Globus pallidus (tissue), 1 donor: ENCODE measurements around the gene RGS7.
A peak's percentile ranks its signal among the peaks of the same experiment; 100 is the strongest.
"Not testable (repeated sequence)": the region's sequence is repeated elsewhere in the genome, so short reads cannot be mapped to it uniquely, and the experiment has no call there.

Experiments
- DNase-seq: peaks from one replicate; pipeline ENCODE4 v3.0.0-alpha.2; 2015; ENCODE audit warnings: low spot score

Gene RGS7

GRCh38 chr1:241331328-241332036 is 25.5 kb downstream of the RGS7 start:
- DNase-seq: no peak

- DNase-seq: no peak
Measured at GRCh38 chr1:241330619-241331327, 26.2 kb downstream of the RGS7 start.

DNA sequence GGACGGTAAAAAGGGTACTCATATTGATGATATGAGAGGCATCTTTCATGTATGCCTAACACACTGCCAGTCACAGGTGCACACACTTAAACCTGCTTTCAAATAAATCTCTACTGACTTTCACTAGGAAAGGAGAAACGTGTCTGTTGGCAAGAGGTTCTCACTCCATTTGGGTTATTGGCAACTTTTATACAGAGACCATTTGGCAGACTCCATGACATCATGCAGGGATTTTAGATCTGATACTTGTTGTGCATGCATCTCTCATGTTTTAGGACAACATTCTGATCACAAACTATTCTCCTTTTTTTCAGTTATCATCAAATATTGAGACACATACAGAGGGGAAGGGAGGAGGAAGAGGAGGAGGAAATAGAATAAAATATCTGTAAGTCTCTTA is 31.5 kb downstream of the RGS7 start:
- no peak for DNase-seq

DNA sequence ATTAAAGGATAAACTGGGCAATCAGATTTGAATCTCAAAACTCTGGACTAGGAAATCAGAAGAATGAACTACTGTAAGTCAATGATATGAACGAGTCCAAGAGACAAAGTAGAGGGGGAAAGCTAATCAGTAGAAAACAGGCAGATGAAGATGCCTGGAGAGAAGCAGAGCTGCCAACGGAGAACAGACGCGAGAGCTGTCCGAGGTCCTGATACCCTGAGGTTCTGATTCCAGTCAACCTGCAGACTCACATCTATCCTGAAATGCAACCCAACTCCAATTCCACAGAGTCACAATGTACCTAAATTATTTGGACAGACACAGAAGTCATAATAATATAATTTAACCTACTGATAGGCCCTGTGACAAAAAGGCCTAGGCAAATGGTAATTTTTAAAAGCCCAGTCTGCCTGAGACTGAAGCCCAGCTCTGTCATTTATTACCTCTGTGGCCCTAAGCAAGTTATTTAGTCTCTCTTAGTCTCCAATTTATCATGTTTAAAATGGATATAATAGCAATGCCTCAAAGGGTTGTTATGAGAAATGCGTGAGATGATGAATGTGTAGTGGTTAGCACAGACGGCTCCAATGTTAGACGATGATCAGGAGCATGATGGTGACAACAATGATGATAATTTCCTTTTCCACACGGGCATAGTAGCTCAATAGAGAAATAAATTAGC is 33.4 kb downstream of the RGS7 start:
- no peak for DNase-seq

GRCh38 chr1:241317676-241318075 is 39.3 kb downstream of the RGS7 start:
- DNase-seq: no peak

DNA sequence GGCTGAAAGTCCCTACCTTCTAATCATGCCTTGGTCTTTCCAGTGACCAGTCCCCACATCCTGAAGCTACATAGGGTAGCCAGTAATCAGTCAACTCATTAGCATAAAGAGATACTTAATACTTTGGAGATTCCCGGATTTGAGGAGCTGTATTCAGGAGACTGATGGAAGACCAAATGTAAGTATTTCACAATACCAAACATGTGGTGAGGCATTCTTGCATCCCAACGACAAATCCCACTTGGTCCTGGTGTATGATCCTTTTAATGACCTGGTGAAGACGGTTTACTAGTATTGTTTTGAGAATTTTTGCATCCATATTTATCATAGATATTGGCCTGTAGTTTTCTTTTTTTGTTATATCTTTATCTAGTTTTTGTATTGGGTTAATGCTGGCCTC is 40.6 kb downstream of the RGS7 start:
- no peak for DNase-seq

DNA sequence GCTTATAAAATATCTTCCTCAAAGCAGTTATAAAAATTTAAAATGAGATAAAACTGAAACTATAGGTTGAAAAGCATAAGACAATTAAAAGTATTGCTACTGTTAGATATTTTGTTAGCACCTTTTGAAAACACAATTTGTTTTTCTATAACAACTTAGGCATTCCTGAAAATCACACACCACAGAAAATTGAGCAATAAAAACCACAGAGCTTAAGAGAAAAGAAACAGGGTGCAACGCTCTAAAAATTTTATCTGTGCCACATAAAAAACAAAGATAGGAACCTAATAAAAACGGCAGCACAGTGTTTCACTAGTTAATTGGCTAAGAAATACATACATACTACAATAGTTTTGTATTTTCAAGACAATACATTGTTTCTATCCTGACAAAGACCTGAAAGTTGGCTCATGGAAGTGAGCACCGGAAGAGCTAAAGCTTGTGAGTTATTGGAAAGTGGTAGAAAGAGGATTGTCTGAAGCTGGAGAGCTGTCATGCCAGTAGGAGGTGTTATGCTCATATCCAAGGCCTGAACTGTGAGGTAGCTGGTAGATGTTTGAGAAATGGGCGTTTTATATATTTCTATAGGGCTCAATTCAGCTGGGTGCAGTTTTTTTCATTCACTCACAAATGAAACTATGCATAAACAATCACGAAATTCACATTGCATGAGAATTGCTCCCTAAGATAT is 45.8 kb downstream of the RGS7 start:
- no peak for DNase-seq

- DNase-seq: no peak
Measured at GRCh38 chr1:241310451-241310850, 46.6 kb downstream of the RGS7 start.

DNA sequence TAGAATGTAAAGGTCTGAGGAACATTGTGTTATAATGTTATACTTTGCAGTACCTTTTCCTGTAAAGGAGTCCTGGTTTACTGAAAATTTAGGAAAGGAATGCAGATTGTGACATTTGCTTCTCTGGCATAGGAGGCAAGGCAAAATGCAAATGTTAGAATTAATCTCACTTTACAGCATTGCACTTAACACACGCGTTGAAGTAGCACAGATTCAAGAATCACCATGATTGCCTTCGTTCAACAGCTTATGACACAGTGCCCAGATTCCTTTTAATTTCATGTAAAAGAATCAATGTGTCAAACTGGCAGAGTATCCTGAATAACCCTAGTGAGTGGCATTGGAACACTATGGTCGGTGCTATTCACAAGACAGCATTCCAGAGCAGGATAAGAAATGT is 47.4 kb downstream of the RGS7 start:
- DNase-seq: no peak

DNA sequence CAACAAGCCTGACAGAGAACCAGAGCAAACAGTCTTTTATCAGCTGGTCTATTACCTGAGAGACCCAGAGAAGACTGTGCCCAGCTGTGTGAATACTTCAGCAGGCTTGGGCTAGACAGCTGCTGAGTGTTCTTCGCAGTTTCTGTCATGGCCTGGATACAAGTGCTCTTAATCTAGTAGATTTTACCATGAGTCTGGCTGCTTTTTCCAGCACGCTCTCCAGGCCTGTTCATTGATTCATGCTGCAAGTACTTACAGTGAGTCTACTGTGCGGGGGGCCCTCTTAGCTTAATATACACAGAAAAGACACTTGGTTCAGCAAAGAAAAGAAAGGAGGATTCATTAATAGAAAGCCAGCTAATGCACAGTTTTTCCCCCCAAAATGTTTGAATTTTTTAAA is 48.5 kb downstream of the RGS7 start:
- no peak for DNase-seq

GRCh38 chr1:241308011-241308410 is 49.0 kb downstream of the RGS7 start:
- peak; percentile 22 for DNase-seq

DNA sequence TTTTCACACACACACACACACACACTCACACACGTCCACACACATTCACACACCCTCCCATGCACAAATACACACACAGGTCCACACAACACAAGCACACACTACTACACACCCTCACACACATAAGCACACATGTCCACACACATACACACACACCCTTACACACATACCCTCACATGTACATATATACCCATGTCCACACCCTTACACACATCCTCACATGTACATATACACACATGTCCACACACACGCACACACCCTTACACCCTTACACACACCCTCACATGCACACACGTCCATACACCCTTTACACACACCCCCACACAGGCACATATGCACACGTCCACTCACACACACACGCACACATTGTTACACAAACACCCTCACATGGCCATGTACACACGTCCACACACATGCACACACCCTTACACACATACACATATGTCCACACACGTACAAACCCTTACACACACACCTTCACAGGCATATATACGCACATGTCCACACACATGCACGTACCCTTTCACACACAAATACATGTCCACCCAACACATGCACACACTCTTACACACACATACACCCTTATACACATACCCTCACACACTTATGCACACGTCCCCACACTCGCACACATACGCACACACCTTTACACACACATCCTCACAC is 50.7 kb downstream of the RGS7 start:
- DNase-seq: no peak

- not testable (repeated sequence) for DNase-seq
Measured at GRCh38 chr1:241302024-241302423, 55.0 kb downstream of the RGS7 start.

GRCh38 chr1:241299347-241299746 is 57.7 kb downstream of the RGS7 start:
- no peak for DNase-seq

DNA sequence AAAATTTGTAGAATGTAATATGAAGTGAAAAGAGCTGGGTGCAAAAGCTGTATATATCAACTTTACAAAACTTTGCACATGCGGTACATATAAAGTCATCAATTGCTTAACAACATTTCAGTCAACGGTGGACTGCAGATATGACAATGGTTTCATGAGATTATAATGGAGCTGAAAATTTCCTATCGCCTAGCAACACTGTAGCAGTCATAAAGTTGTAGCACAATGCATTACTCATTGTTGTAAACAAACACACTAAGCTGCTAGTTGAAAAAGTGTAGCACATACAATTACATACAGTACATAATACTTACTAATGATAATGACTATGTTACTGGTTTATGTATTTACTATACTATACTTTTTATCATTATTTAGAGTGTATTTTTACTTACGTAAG is 64.0 kb downstream of the RGS7 start:
- DNase-seq: no peak

- not testable (repeated sequence) for DNase-seq
Measured at GRCh38 chr1:241291548-241291947, 65.5 kb downstream of the RGS7 start.

DNA sequence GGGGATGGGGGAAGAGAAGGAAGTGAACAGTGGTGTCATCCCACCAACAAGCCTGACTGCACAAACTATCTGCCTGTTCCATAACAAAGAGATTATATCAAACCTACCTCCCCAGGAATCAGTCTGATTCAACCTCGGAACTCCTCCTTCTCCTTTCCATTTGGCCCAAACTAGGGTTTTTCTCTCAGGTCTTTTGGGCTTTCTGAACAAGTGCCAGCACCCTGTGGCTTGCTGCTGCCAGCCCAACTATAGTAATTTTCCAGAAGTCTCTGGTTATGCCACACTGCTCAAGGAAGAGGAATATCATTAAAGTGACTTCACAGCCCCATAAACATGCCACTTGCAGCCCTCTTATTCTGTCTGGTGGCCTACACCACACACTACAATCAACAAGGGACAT is 70.5 kb downstream of the RGS7 start:
- DNase-seq: no peak

- DNase-seq: no peak
Measured at GRCh38 chr1:241276391-241276790, 80.6 kb downstream of the RGS7 start.

GRCh38 chr1:241275981-241276380 is 81.0 kb downstream of the RGS7 start:
- DNase-seq: no peak

- DNase-seq: no peak
Measured at GRCh38 chr1:241275226-241275625, 81.8 kb downstream of the RGS7 start.

GRCh38 chr1:241274693-241275092 is 82.3 kb downstream of the RGS7 start:
- DNase-seq: no peak

GRCh38 chr1:241272828-241273227 is 84.2 kb downstream of the RGS7 start:
- no peak for DNase-seq
